SHP77 treated with DMSO at 0.1 percent for 48 hours (cell line): Measurements from ENCODE around the gene RRAGD.

Experiments used
- DNase-seq: peaks from one replicate; lab custom pipeline; 2025; lab: John Stamatoyannopoulos, UW

RRAGD gene

DNA sequence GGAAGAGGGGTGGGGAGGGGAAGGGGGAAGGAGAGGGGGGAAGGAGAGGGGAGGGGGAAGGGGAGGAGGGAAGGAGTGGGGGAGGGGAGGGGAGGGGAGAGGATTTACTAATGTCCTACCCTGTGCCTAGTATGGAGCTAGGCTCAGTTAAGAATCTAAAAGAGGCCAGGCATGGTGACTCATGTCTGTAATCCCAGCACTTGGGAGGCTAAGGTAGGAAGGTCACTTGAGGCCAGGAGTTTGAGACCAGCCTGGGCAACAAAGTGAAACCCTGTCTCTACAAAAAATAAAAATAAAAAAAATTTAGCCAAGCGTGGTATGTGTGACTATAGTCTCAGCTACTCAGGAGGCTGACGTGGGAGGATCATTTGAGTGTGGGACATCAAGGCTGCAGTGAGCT, 72.5 kb downstream of the RRAGD start:
- DNase-seq: no peak

GRCh38 chr6:89335164-89335563, 76.9 kb downstream of the RRAGD start:
- no peak for DNase-seq

GRCh38 chr6:89330910-89331309, 81.2 kb downstream of the RRAGD start:
- DNase-seq: no peak

DNA sequence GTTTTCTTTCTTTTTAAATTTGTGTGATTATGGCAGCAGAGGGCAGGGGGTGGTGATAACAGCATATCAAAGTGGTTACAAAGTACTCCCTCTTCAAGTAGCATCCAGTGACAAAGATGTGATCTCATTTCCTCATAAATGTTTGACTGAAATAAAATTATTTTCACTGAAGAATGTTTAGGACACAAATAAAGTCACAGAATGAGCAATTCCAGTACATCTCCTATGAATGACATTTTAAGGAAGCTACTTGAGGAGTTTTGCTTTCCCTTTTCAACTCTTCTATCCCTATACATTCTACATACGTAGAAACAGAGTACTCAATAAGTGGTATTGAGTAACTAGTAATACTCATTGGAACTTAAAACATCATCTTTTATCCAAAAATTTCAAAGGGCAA, 83.1 kb downstream of the RRAGD start:
- no peak for DNase-seq

- no peak for DNase-seq
These were observed 87.8 kb downstream of the RRAGD start for GRCh38 chr6:89324304-89324703.

DNA sequence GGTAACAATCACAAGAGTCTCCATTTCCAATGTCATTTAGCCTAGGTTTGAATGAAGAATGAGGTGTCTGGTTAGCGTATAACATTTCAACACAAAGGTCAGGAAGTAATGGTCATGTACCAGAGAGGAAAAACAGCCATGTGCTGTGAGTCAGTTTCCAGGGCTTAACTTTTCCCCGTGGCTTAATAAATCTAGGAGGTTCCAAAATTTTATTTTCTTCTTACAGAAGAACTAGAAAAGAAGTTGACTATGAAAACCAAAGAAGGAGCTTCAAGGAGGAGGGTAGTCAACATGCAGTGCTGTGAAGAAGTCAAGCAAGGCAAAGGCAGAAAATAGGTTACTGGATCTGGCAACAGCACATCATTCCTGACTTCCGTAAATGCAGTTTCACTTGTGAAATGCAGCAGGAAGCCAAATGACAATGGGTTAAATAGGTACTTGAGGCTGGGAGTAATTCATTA, 88.5 kb downstream of the RRAGD start:
- DNase-seq: no peak

- DNase-seq: no peak
These were observed 90.7 kb downstream of the RRAGD start for GRCh38 chr6:89321131-89321970.

DNA sequence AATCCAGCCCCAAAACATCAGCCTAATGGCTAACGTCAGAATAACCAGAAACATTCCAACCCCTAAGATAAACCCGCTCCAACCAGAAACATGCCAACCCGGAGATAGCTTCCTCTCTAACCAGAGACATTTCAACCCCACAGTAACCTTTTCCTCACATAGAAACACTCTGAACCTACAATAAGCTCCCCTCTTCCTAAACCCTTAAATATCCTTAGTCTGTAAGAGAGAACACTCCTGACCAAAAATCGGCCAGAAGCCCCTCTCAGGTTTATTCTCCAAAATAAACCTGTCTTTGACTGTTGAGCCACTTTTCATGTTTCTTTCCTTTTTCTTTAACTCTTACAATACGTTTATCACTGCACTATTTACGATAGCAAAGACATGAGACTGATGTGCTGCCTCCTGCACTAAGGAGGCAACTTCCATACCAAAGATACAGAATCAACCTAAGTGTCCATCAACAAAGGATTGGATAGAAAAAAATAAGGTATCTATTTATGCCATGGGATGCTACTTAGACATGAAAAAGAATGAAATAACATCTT, 92.0 kb downstream of the RRAGD start:
- DNase-seq: no peak

DNA sequence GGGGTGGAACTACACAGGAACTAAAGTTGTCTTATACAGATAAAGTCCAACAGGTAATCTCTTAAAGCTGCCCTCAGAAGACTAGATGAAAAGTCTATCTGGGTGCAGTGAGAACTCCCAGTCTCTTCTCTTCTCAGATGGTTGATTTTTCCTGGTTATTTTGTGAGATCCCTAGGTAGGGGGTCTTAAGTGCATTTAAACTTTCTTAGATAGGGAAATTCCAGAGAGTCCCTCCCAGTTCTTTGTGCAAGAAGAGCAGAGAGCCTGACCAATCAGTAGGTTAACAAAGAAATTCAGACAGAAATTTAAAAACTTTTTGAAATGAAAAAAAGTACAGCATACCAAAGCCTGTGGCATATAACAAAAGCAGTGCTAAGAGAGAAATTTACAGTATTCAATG, 95.0 kb downstream of the RRAGD start:
- DNase-seq: no peak

DNA sequence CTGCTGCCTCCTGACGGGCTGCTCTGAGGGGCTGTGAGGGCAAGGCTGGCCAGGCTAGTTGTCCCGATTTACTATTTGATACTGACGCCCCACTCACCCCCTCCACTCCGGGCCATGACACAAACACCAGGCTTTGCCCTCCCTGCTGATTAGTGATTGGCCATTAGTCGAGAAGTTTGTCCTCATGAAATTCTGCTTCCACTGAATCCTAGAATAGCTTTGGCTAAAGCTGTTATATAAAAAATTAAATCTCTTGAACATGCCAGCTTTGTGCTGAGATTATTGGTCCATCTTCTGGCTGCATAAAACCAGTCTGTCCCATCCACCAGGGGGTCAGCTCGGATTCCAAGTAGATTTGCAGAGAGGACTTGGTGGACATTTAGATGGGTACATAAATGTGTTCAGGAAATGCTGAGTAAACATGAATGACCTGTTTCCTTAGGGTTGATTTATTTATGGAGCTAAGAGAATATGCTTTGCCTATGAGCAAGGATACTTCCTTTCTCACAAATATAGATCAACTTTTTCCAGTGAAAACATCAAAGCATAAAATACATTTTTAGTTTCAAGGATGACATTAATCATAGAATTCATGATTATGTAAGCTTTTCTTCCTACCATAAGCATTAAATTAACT, 96.7 kb downstream of the RRAGD start, which contains the start of gene GABRR2:
Gene GABRR2, minus strand, starts transcription at position 51 of the 637 bp plus-strand sequence. CDS start 134 bp downstream, outside the sequence.
- DNase-seq: no peak

- no peak for DNase-seq
These were observed 97.4 kb downstream of the RRAGD start for GRCh38 chr6:89314692-89315091.
